ENCODE results near the gene LIMS2. TPM values are rescaled to one million over a fixed set of nuclear protein-coding genes. Genes with fewer than 3 reads are reported as not detected.

LIMS2 gene
- total RNA-seq, 1 donor = 14.8 TPM

- TF ChIP-seq CTCF (IDR thresholded peaks at IDR 0.05; ENCODE audit: extremely low read depth, low read depth, low read length) = no peak
- Histone ChIP-seq H2AFZ (ENCODE audit: low read length) (no peak overlapping the region), H4K20me1 (ENCODE audit: insufficient read depth, low read length) (no peaks in the 10 kb centered on the region), H3K9me3 (ENCODE audit: low read depth, low read length) (no peaks in the 10 kb centered on the region), H3K4me3 (ENCODE audit: insufficient read depth, low read length) (no peak overlapping the region), H3K4me1 (ENCODE audit: insufficient read depth, low read length) (no peaks in the 10 kb centered on the region), H3K79me2 (ENCODE audit: insufficient read depth, low read length) (no peaks in the 10 kb centered on the region), H3K4me2 (ENCODE audit: insufficient read depth, low read length) (no peak overlapping the region), H3K27ac (ENCODE audit: low read depth, low read length) (no peak overlapping the region), H3K36me3 (ENCODE audit: insufficient read depth, low read length) (no peaks in the 10 kb centered on the region), H3K27me3 (ENCODE audit: insufficient read depth, low read length) (peaks cover 32% of the 10 kb centered on the region)
- peak; percentile 94 for DNase-seq (ENCODE audit: insufficient read length, low spot score, missing footprints)
These were observed 14.2 kb downstream of the LIMS2 start for GRCh38 chr2:127661072-127661649.

GRCh38 chr2:127660291-127660578, 15.1 kb downstream of the LIMS2 start:
- H3K4me1 ChIP-seq (ENCODE audit: insufficient read depth, low read length) = no peaks in the 10 kb centered on the region
- H3K27ac ChIP-seq (ENCODE audit: low read depth, low read length) = no peak overlapping the region

GRCh38 chr2:127659408-127660290, 15.7 kb downstream of the LIMS2 start:
- Histone ChIP-seq H3K4me2 (ENCODE audit: insufficient read depth, low read length) (no peak overlapping the region), H3K79me2 (ENCODE audit: insufficient read depth, low read length) (no peaks in the 10 kb centered on the region), H4K20me1 (ENCODE audit: insufficient read depth, low read length) (no peaks in the 10 kb centered on the region), H2AFZ (ENCODE audit: low read length) (no peak overlapping the region), H3K27ac (ENCODE audit: low read depth, low read length) (no peak overlapping the region), H3K27me3 (ENCODE audit: insufficient read depth, low read length) (peaks cover 17% of the 10 kb centered on the region), H3K36me3 (ENCODE audit: insufficient read depth, low read length) (no peaks in the 10 kb centered on the region), H3K4me1 (ENCODE audit: insufficient read depth, low read length) (no peaks in the 10 kb centered on the region), H3K4me3 (ENCODE audit: insufficient read depth, low read length) (no peak overlapping the region), H3K9me3 (ENCODE audit: low read depth, low read length) (no peaks in the 10 kb centered on the region)
- DNase-seq (ENCODE audit: insufficient read length, low spot score, missing footprints) = peak; percentile 53
- TF ChIP-seq CTCF (IDR thresholded peaks at IDR 0.05; ENCODE audit: extremely low read depth, low read depth, low read length) = no peak

More at GRCh38 chr2:127660291-127660578, 15.1 kb downstream of the LIMS2 start:
- Histone ChIP-seq H3K4me3 (ENCODE audit: insufficient read depth, low read length) (no peak overlapping the region), H3K79me2 (ENCODE audit: insufficient read depth, low read length) (no peaks in the 10 kb centered on the region), H3K4me2 (ENCODE audit: insufficient read depth, low read length) (no peak overlapping the region), H3K36me3 (ENCODE audit: insufficient read depth, low read length) (no peaks in the 10 kb centered on the region), H3K9me3 (ENCODE audit: low read depth, low read length) (no peaks in the 10 kb centered on the region), H2AFZ (ENCODE audit: low read length) (no peak overlapping the region), H3K27me3 (ENCODE audit: insufficient read depth, low read length) (peaks cover 23% of the 10 kb centered on the region), H4K20me1 (ENCODE audit: insufficient read depth, low read length) (no peaks in the 10 kb centered on the region)
- DNase-seq (ENCODE audit: insufficient read length, low spot score, missing footprints) = peak; percentile 38
- TF ChIP-seq CTCF (IDR thresholded peaks at IDR 0.05; ENCODE audit: extremely low read depth, low read depth, low read length) = no peak

- Histone ChIP-seq H3K36me3 (ENCODE audit: insufficient read depth, low read length) (no peaks in the 10 kb centered on the region), H3K4me2 (ENCODE audit: insufficient read depth, low read length) (no peak overlapping the region), H3K27me3 (ENCODE audit: insufficient read depth, low read length) (peaks cover 11% of the 10 kb centered on the region), H3K27ac (ENCODE audit: low read depth, low read length) (no peak overlapping the region), H3K4me3 (ENCODE audit: insufficient read depth, low read length) (no peak overlapping the region), H3K79me2 (ENCODE audit: insufficient read depth, low read length) (no peaks in the 10 kb centered on the region), H3K9me3 (ENCODE audit: low read depth, low read length) (no peaks in the 10 kb centered on the region), H3K4me1 (ENCODE audit: insufficient read depth, low read length) (no peaks in the 10 kb centered on the region), H4K20me1 (ENCODE audit: insufficient read depth, low read length) (no peaks in the 10 kb centered on the region), H2AFZ (ENCODE audit: low read length) (no peak overlapping the region)
- peak; percentile 65 for DNase-seq (ENCODE audit: insufficient read length, low spot score, missing footprints)
- no peak for TF ChIP-seq CTCF (IDR thresholded peaks at IDR 0.05; ENCODE audit: extremely low read depth, low read depth, low read length)
These were observed 16.5 kb downstream of the LIMS2 start for GRCh38 chr2:127658641-127659407.
